K562 (cell line): ENCODE results near the gene MYO3B. TPM values are rescaled to one million over a fixed set of nuclear protein-coding genes. Genes with fewer than 3 reads are reported as not detected.

Experiments used
- DACH1 ChIP-seq: fragments of 450-650 bp; IDR thresholded peaks from 2 replicates; pipeline ENCODE4 v1.6.1; 2018; ENCODE audit not compliant: partially characterized antibody
- NR3C1 ChIP-seq: sonication (generic); formaldehyde crosslinking; IDR thresholded peaks from 2 replicates; pipeline ENCODE4 v1.8.1; 2022; ENCODE audit warnings: missing genetic modification reagents
- PRDM10 ChIP-seq: fragments of 450-650 bp; IDR thresholded peaks from 2 replicates; pipeline ENCODE4 v1.6.1; 2018; ENCODE audit not compliant: partially characterized antibody
- RNF219 ChIP-seq: fragments of 250-450 bp; sonication (Bioruptor Pico); IDR thresholded peaks from 2 replicates; pipeline ENCODE4 v1.5.0; 2022; ENCODE audit warnings: mild to moderate bottlenecking
- SNIP1 ChIP-seq: fragments of 450-650 bp; IDR thresholded peaks from 2 replicates; pipeline ENCODE4 v1.7.1; 2017; ENCODE audit warnings: low read depth, mild to moderate bottlenecking
- polyA plus RNA-seq, 8 experiments: library from polyadenylated mRNA; depleted of rRNA in 4 of 8; stranded (reverse) in 5 of 8; unstranded in 3 of 8; fragments of >200 nt; fragmentation: Nextera tagmentation in 2 of 8; fragmentation: Illumina TruSeq in 1 of 8; extraction: Ambion mirVana in 2 of 8; extraction: Trizol in 1 of 8; gene quantifications; 2 replicates each; pipeline versions ENCODE4 v1.2.1 to v1.2.3, GENCODE V29; 2011 to 2014; ENCODE audit warnings: inconsistent platforms in 1 of 8, missing spikeins in 1 of 8
- total RNA-seq, 7 experiments: library from RNA; depleted of rRNA in 6 of 7; stranded (reverse); fragments of >200 nt in 6 of 7; fragmentation: Illumina TruSeq in 2 of 7; extraction: Trizol in 2 of 7; gene quantifications; 2 replicates each; pipeline versions ENCODE4 v1.2.1 to v1.2.3, GENCODE V29; 2011 to 2021; ENCODE audit warnings: low replicate concordance in 1 of 7
- TF ChIP-seq, protein P1 (sequence below), 2 experiments: IDR thresholded peaks; 2 replicates each; pipeline ENCODE4 v1.6.1; 2012; ENCODE audit warnings: improper control_type of control experiment in 2 of 2, low read depth in 2 of 2, low read length in 2 of 2, borderline replicate concordance in 1 of 2

The MYO3B gene
- total and polyA plus RNA-seq, 9 of the 15 experiments (the other 6 are each of a cell fraction or from before 2014, with no cell fraction given), result 2.7 to 6.5 (median 3.6) TPM

GRCh38 chr2:170365003-170365402 is 187.1 kb downstream of the MYO3B start (continued):
- TF ChIP-seq PRDM10 (no peak), DACH1 (no peak), SNIP1 (no peak), RNF219 (CRISPR knock-in tag) (no peak), NR3C1 (CRISPR knock-in tag) (no peak)
- TF ChIP-seq, protein P1, sequence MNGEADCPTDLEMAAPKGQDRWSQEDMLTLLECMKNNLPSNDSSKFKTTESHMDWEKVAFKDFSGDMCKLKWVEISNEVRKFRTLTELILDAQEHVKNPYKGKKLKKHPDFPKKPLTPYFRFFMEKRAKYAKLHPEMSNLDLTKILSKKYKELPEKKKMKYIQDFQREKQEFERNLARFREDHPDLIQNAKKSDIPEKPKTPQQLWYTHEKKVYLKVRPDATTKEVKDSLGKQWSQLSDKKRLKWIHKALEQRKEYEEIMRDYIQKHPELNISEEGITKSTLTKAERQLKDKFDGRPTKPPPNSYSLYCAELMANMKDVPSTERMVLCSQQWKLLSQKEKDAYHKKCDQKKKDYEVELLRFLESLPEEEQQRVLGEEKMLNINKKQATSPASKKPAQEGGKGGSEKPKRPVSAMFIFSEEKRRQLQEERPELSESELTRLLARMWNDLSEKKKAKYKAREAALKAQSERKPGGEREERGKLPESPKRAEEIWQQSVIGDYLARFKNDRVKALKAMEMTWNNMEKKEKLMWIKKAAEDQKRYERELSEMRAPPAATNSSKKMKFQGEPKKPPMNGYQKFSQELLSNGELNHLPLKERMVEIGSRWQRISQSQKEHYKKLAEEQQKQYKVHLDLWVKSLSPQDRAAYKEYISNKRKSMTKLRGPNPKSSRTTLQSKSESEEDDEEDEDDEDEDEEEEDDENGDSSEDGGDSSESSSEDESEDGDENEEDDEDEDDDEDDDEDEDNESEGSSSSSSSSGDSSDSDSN (IDR thresholded peaks at IDR 0.05; ENCODE audit: borderline replicate concordance in 1 of 2, low read depth in 2 of 2, low read length in 2 of 2), result 0 out of 4 replicates have a peak, but pooled peaks of 1 of the 2 experiments have one; percentile 53
